Tibial artery (tissue), 4 donors: ENCODE results near the gene LTBP3.

Experiments used
- DNase-seq, 2 donors: peaks; one replicate each; pipeline ENCODE4 v3.0.0-alpha.2; 2019
- H3K27ac ChIP-seq, 2 donors: fragments of 200-600 bp; sonication (generic) in 1 of 2; 1 replicate in 1 of 2; 2 replicates in 1 of 2; pipeline ENCODE4 v1.5.1; 2018 to 2019; ENCODE audit warnings: mild to moderate bottlenecking in 1 of 2
- H3K27me3 ChIP-seq, 2 donors: fragments of 200-600 bp; sonication (generic) in 1 of 2; one replicate each; pipeline versions ENCODE4 v1.5.1 to v1.6.0; 2016 to 2019
- H3K36me3 ChIP-seq, 3 donors: fragments of 200-600 bp; sonication (generic) in 2 of 3; one replicate each; pipeline ENCODE4 v1.5.1; 2016 to 2019; ENCODE audit warnings: mild to moderate bottlenecking in 2 of 3
- H3K4me1 ChIP-seq, 4 donors: fragments of 200-600 bp; sonication (generic) in 2 of 4; 1 replicate in 3 of 4; 2 replicates in 1 of 4; pipeline ENCODE4 v1.5.1; 2016 to 2019
- H3K4me3 ChIP-seq, 2 donors: fragments of 200-600 bp; sonication (generic) in 1 of 2; 1 replicate in 1 of 2; 2 replicates in 1 of 2; pipeline ENCODE4 v1.5.1; 2018 to 2019; ENCODE audit warnings: mild to moderate bottlenecking in 2 of 2
- H3K9me3 ChIP-seq, 3 donors: fragments of 200-600 bp; sonication (generic) in 1 of 3; one replicate each; pipeline ENCODE4 v1.5.1; 2016 to 2019
- intact Hi-C: fragments of 100-400 bp; cut with DNase I; formaldehyde crosslinking; loops from one replicate; pipeline ENCODE4 v1.15.0; 2023; ENCODE audit warnings: low total_unique reads
- TF ChIP-seq, protein P1 (sequence below), 2 experiments: fragments of 200-600 bp in 1 of 2; fragments of 450-650 bp in 1 of 2; IDR thresholded peaks; one replicate each; pipeline ENCODE4 v1.5.1; 2017 to 2019; ENCODE audit warnings: antibody characterized with exemption in 2 of 2, mild to moderate bottlenecking in 1 of 2, moderate library complexity in 1 of 2

The LTBP3 gene

DNA sequence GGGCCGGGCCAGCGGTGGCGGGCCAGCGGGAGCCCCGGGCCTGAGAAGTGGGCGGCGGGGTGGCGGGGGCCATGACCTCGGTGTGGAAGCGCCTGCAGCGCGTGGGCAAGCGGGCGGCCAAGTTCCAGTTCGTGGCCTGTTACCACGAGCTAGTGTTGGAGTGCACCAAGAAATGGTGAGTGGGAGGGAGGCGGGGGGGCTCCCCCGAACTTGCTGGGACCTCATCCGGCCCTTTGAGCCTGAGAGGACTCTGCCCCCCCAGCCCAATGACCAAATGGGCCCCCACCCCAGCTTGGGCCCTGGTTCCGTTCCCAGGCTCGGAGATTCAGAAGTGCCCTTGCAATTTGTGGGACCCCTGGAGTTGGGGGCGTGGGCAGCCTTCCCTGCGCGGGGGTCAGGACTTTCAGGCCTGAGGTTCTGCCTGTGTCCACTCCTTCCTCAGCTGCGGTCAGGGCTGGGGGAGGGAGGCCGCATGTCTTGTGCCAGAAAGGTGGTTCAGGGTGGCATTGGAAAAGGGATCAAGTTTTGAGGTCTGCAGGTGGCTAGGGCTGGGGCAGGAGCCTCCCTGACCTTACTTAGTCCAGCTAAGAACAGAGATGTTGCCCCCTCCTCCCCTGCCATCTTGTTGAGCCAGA is 18.2 kb upstream of the LTBP3 start:
- Histone ChIP-seq H3K36me3 (peaks cover 24 to 34% (median 27%) of the 10 kb centered on the region in 3 donors), H3K27me3 (no peaks in the 10 kb centered on the region), H3K4me3 (peak overlapping the region; percentile 94 to 96), H3K9me3 (no peaks in the 10 kb centered on the region), H3K27ac (peak overlapping the region; percentile 93 to 98), H3K4me1 (peaks cover 0 to 71% (median 48%) of the 10 kb centered on the region in 4 donors)
- DNase-seq: no peak
- TF ChIP-seq, protein P1, sequence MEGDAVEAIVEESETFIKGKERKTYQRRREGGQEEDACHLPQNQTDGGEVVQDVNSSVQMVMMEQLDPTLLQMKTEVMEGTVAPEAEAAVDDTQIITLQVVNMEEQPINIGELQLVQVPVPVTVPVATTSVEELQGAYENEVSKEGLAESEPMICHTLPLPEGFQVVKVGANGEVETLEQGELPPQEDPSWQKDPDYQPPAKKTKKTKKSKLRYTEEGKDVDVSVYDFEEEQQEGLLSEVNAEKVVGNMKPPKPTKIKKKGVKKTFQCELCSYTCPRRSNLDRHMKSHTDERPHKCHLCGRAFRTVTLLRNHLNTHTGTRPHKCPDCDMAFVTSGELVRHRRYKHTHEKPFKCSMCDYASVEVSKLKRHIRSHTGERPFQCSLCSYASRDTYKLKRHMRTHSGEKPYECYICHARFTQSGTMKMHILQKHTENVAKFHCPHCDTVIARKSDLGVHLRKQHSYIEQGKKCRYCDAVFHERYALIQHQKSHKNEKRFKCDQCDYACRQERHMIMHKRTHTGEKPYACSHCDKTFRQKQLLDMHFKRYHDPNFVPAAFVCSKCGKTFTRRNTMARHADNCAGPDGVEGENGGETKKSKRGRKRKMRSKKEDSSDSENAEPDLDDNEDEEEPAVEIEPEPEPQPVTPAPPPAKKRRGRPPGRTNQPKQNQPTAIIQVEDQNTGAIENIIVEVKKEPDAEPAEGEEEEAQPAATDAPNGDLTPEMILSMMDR (IDR thresholded peaks at IDR 0.05): no peak
- intact Hi-C loops: no loop called here

DNA sequence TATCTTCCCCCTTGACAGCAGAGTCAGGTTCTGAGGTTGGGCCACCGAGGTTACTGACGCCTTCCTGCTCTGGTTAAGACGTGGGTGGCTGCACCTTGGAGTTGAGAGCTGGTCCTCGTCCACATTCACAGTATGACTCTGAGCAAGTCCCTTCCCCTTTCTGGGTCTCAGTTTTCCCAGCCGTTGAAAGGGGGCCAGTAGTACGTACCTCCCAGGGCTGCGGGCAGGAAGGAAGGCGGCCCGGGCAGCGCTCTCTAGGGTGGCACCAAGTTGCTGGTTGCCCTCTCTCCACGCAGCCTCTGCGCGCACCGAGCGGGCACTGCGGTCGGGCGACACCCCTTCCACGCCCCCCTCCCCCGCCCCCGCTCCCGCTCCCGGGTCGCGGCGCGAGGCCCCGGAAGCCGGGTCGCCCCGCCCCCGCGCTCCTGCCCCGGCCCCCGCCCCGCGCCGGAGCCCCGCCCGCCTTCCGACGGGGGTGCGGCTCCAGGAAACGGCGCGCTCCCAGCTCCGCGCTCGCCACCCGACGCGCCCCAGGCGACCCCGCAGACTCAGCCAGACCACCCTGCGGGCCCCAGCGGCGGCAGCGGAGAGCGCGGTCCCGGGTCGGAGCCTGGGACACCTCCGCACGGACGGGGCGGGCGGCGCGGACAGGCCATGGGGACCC is 17.5 kb upstream of the LTBP3 start, which contains the start of gene EHBP1L1:
Gene EHBP1L1 (plus strand): TSS at position 486 of the 664 bp plus-strand sequence. CDS start 250 bp downstream, outside the sequence.
- TF ChIP-seq, protein P1 (IDR thresholded peaks at IDR 0.05): no peak
- Histone ChIP-seq H3K4me3 (peak within 1 kb of the TSS; percentile 94 to 96), H3K36me3 (peaks cover 18 to 27% (median 21%) of the 10 kb centered on the region in 3 donors), H3K9me3 (no peaks in the 10 kb centered on the region), H3K4me1 (peaks cover 0 to 77% (median 55%) of the 10 kb centered on the region in 4 donors), H3K27me3 (no peaks in the 10 kb centered on the region), H3K27ac (peak within 1 kb of the TSS; percentile 93 to 98)
- intact Hi-C loops: no loop called here
- DNase-seq: peak; percentile 60 to 91

DNA sequence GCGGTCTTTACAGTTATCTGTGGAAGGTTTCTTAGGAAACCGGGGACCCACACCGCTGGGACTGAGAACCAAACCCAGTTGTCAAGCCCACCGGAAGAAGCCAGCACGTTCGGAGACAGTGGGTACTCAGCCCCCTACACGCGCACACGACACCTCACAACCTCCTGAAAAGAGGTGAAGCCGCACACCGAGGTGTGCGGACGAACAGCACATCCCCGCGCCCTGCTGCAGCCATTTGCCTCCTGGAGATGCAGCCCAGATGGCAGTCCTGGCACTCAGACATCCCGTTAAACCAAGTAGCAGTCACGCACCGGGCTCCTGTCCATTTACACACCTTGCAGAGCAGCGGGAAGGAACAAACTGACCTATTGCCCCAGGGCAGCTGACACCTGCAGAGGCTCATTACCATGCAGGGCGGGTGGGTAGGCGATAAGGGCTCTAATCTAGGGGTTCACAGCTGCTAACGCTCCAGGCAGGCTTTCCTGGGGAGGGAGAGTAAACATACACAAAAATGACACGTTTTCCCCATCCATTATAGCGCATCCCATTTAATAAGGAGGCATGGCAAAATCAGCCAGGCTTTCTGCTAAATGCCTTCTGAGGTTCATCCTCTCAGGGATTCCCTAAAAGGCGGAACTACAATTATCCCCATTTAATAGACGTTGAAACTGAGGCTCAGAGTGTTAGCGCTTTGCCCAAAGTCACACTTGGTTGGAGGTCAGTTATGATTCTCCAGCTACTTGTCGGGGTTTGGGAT is 16.8 kb upstream of the LTBP3 start:
- peak overlapping the region; percentile 93 to 98 for H3K27ac ChIP-seq
- intact Hi-C loops: no loop called here
- TF ChIP-seq, protein P1 (IDR thresholded peaks at IDR 0.05): no peak

DNA sequence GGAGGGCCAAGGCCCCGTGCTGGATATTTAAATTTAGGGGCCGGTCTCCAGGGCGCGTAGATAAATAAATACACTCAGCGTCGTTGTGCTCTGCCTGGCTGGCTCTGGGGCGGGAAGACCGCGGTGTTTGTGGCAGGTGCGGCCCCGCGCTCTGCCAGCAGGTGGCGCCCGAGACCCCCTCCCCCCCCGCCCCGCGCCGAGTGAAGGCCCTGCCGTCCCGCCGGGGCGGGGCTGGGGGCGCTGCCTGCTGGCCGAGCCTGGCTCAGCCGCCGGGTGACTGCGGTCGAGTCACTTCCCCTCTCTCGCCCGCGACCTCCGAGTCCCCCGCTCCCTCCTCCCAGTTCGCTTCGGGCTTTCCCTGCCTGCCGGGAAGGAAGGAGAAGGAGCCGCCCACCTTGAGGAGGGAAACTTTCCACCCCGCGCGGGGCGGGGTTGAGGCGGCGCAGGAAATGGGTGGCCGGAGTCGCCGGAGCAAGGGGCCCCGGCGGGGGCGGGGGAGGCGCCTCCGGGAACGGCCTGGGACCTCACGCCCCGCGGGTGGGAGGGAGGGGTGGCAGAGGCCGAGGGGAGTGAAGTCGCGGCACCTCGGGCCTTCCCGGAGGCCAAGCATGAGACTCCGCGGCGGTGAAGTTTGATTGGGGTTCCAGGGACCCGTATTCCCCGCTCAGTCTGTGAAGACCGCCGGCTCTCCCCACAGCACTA is 16.1 kb upstream of the LTBP3 start:
- Histone ChIP-seq H3K27ac (peak overlapping the region; percentile 93 to 98), H3K4me1 (peaks cover 0 to 75% (median 56%) of the 10 kb centered on the region in 4 donors), H3K27me3 (no peaks in the 10 kb centered on the region), H3K4me3 (peak overlapping the region; percentile 94 to 96), H3K9me3 (no peaks in the 10 kb centered on the region), H3K36me3 (peaks cover 5 to 13% (median 6%) of the 10 kb centered on the region in 3 donors)
- intact Hi-C loops: no loop called here
- TF ChIP-seq, protein P1 (IDR thresholded peaks at IDR 0.05): peak; percentile 87 to 97
- peak; percentile 91 to 97 for DNase-seq

More for the DNA sequence above, 16.8 kb upstream of the LTBP3 start:
- Histone ChIP-seq H3K4me1 (peaks cover 0 to 77% (median 56%) of the 10 kb centered on the region in 4 donors), H3K4me3 (peak overlapping the region; percentile 94 to 96), H3K36me3 (peaks cover 11 to 20% (median 14%) of the 10 kb centered on the region in 3 donors), H3K9me3 (no peaks in the 10 kb centered on the region), H3K27me3 (no peaks in the 10 kb centered on the region)
- no peak for DNase-seq
